GM21381 (cell line): Measurements from ENCODE around the gene ARHGEF37.

Experiments
- ATAC-seq: cut with Tn5 transposase; IDR thresholded peaks from one replicate; pipeline ENCODE4 v1.9.1; 2021; ENCODE audit warnings: mild to moderate bottlenecking, moderate library complexity; ENCODE audit not compliant: unreplicated experiment

ARHGEF37 gene

GRCh38 chr5:149622466-149622865 is 41.2 kb downstream of the ARHGEF37 start:
- no peak for ATAC-seq

- ATAC-seq = no peak
Measured at GRCh38 chr5:149623473-149623872, 42.2 kb downstream of the ARHGEF37 start.

GRCh38 chr5:149627070-149627469 is 45.8 kb downstream of the ARHGEF37 start:
- no peak for ATAC-seq

GRCh38 chr5:149628221-149628620 is 46.9 kb downstream of the ARHGEF37 start:
- ATAC-seq = no peak

DNA sequence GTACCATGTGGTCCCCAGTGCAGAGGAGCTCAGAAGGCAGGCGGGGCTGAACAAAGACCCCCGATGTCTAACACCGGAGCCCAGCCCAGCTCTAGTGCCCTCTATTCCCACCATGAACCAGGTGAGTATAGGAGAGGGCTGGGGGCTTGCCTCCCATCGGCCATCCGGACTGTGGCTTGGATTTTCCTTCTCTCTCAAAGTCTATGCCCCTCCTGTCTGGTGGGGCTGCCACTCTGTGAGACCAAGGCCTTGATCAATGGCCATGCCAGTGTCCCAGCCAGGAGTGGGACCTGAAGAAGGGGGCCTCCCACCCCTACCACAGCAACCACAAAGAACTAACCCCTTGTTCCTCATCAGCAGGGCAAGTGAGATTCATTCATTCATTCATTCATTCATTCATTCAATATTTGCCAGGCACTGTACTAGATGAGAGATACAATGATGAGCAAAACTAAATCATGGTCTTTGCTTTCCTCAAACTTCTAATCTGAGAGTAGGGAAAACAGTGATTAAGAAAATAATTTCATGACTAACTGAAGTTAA is 47.6 kb downstream of the ARHGEF37 start:
- ATAC-seq = no peak

DNA sequence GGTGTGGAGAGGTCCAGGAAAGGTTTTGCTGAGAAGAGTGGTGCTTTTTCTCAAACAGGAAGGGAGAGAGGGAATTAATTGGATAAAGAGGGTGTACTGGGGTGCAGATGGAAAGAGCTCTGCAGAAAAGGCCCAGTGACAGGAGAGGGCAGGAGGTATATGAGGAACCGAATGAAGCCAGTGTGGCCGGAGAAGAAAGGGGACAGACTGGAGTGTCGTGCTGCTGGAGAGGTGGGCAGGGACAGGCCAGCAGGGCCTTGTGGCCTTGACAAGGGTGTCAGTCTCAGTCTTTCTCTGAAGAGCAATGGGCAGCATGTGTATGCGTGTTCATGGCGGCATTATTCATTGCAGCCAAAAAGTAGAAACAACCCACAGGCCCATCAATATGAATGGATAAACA is 48.1 kb downstream of the ARHGEF37 start:
- ATAC-seq = no peak

DNA sequence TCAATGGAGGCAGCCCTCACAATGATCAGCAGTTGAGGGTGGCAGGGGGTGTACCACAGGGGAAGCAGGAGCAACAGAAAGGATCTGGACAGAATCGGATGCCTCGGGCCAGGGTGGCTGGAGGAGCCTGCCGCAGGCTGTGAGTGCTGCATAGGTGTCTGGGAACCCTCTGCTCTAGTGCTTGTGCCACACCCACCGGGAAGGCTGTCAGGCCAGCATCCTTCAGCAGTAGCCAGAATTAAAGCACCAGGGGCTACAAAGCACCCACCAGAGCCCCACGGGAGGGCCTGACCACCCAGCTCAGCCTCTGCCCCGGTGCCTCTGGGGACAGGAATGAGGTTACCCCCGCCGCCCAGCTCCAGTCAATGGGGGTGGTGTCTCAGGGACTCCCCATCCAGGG is 49.0 kb downstream of the ARHGEF37 start:
- ATAC-seq = no peak

- ATAC-seq = no peak
Measured at GRCh38 chr5:149631506-149631905, 50.2 kb downstream of the ARHGEF37 start.

- ATAC-seq = no peak
Measured at GRCh38 chr5:149632311-149633251, 51.3 kb downstream of the ARHGEF37 start.

- no peak for ATAC-seq
Measured at GRCh38 chr5:149633476-149634350, 52.4 kb downstream of the ARHGEF37 start.

DNA sequence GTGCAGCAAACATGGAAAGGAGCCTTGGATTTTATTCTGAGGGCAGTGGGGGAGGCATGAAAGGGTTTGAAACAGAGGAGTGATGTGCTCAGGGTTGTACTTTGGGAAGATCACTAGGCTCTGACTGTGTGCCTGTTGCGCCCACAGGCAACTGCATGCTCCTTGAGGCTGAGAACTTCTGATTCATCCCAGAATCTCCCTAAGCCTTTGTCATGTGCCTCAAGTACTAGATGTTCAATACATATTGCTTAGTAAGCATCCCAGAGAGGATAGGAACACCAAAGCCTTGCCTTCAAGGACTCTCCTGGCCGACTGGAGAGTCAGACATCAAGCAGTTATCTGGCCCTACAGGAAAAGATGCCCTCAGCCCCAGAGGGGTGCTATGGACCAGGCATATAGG is 54.1 kb downstream of the ARHGEF37 start:
- ATAC-seq = no peak

GRCh38 chr5:149636191-149636860 is 55.0 kb downstream of the ARHGEF37 start:
- ATAC-seq = no peak

DNA sequence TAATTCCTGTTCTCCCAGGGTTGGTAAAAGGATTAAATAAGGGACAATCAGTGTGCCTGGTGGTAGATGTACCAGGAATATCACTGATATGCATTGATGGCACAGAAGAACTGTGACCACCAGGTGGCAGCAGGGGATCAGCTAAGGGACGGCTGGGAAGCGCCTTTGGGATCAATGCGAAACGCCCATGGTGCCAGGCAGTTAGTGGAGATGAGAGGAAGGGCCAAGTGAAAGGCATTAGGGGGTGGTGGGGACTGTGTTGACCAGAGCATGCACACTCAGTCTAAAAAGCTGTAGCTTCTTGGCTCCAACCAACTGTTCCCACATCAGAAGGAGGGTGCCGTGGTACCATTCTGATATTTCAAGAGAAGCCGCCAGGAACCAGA is 55.6 kb downstream of the ARHGEF37 start:
- ATAC-seq = no peak

DNA sequence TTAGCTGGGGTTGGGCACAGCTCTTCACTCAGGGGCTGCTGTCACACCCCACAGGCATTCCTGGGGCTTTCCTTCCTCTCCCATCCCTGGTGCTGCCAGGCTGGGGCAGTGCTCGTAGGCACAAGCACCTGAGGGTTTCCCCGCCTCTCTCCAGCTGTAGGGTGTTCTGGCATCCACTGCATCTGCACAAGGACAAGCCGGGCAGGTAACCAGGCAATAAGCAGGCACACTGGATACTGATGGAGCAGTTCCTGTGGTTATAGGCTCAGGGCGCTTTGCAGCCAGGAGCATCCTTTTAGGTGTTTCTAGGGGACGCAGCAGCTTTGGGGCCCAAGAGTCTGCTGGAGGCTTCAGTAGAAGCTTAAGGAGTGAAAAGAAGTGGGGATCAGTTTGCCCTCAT is 56.8 kb downstream of the ARHGEF37 start:
- no peak for ATAC-seq

DNA sequence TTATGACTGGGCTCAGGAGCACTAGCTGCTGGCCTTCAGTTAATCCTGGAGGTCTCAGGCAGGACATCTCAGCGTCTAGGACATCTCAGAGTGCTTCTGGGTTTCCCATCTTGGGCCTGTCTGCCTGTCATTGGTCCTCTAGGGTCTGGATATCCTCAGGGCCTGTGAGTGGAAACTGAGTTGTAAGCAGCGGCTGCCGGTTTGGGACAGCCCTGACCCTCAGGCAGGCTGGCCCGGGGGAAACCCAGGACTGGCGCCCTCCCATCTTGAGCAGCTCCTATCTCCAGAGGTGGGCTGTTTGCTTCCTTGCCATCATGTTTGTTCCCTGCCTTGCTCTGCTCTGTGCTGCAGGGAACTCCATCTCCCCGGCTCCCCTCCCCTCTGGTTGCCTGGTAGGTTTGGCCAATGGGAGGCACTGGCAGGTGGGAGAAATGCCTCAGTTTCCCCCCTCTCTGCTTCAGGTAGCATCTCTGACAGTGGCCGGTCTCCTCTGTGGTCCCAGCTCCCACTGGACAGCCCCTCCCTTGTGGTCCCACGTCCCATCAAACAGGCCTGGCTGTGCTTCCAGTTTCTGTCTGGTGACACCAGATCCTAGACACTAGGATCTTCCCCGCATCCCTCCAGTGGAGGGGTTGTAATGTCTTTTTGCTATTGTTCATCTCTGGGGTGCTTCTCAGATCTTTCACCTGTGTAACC is 57.4 kb downstream of the ARHGEF37 start:
- ATAC-seq = no peak

GRCh38 chr5:149639737-149640136 is 58.4 kb downstream of the ARHGEF37 start:
- no peak for ATAC-seq

GRCh38 chr5:149640350-149640999 is 59.2 kb downstream of the ARHGEF37 start:
- ATAC-seq = no peak

DNA sequence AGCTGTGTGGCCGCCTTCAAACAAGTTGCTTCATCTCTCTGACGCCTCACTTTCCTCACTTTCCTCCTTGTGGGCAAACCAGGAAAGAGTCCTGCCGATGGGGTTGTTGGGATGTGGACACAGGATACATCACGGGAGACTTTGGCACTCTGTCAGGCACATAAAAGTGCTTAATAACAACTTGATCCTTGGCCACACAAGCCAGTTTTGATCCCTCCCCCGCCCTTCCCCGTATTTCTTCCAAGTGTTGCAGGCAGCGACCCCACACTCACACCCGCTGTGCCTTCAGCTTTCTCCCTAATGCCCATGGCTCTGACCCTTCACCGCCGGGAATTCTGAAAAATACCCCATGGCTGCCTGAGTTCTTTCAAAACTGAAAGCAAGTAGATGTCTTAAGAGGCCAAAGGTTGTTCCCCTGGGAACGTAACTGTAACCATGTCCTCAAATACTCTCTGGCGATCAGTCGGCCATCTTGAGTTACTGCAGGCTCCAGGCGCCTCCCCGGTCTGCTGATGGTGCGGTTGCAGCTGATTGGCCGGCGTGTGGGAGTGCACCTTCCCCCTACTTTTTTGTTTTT is 59.8 kb downstream of the ARHGEF37 start:
- ATAC-seq = no peak

- ATAC-seq = no peak
Measured at GRCh38 chr5:149641600-149641999, 60.3 kb downstream of the ARHGEF37 start.
